GM12878 (cell line): ENCODE results near the gene HIF3A. TPM values are rescaled to one million over a fixed set of nuclear protein-coding genes. Genes with fewer than 3 reads are reported as not detected.

Experiments used
- ATAC-seq: fragments of 200-7000 bp; cut with Tn5 transposase; 3 replicates; pipeline ENCODE4 v1.9.1; 2020; ENCODE audit warnings: mild to moderate bottlenecking, moderate library complexity
- BruUV-seq: library from RNA; stranded (reverse); fragments of 400-500 nt; replicated peaks from 2 replicates; lab custom pipeline; 2021; lab: Mats Ljungman, UMichigan
- CTCF ChIA-PET: fragments of 300-600 bp; sonication (Branson Sonifier 250); formaldehyde crosslinking; extraction: SDS; loops from one replicate; lab custom pipeline; 2021; ENCODE audit warnings: inconsistent platforms; lab: Yijun Ruan, JAX
- POLR2A ChIA-PET: fragments of 350-600 bp; formaldehyde crosslinking; extraction: SDS; loops from one replicate; lab custom pipeline; 2021; ENCODE audit warnings: inconsistent platforms; lab: Charles Lee
- RAD21 ChIA-PET: fragments of 300-600 bp; sonication (Branson Sonifier 250); formaldehyde crosslinking; loops from one replicate; lab custom pipeline; 2023; ENCODE audit warnings: antibody characterized with exemption; ENCODE audit not compliant: unreplicated experiment; lab: Charles Lee
- SMC1A ChIA-PET: fragments of 300-600 bp; sonication (Branson Sonifier 250); formaldehyde crosslinking; loops from one replicate; lab custom pipeline; 2023; ENCODE audit not compliant: unreplicated experiment, uncharacterized antibody; lab: Charles Lee
- DNase-seq: peaks from one replicate; pipeline ENCODE4 v3.0.0-alpha.2; 2011; ENCODE audit warnings: low read depth, low spot score
- FAIRE-seq: peaks from 3 replicates; lab custom pipeline; 2011; peaks lifted over from hg19 to GRCh38; lab: Jason Lieb, UNC
- H2AFZ ChIP-seq: 2 replicates; pipeline ENCODE4 v1.6.0; 2011; ENCODE audit warnings: low read depth, low read length, control low read depth; ENCODE audit not compliant: control insufficient read depth
- H3K27ac ChIP-seq: 2 replicates; pipeline ENCODE4 v1.5.1; 2011; ENCODE audit warnings: control low read depth; ENCODE audit not compliant: control insufficient read depth, insufficient read depth
- H3K27me3 ChIP-seq, 2 experiments: replicated peaks in 1 of 2; 2 replicates each; pipeline versions ENCODE4 v1.6.0 to v1.6.1; 2011; ENCODE audit warnings: low read length in 1 of 2; ENCODE audit not compliant: control insufficient read depth in 2 of 2, insufficient read depth in 2 of 2
- H3K36me3 ChIP-seq, 2 experiments: 2 replicates each; pipeline ENCODE4 v1.5.1; 2011; ENCODE audit warnings: low read length in 1 of 2; ENCODE audit not compliant: control insufficient read depth in 2 of 2, insufficient read depth in 2 of 2
- H3K4me1 ChIP-seq: 2 replicates; pipeline ENCODE4 v1.6.1; 2011; ENCODE audit warnings: mild to moderate bottlenecking, low read length, moderate library complexity, mixed read lengths; ENCODE audit not compliant: control insufficient read depth, insufficient read depth
- H3K4me2 ChIP-seq: 2 replicates; pipeline ENCODE4 v1.6.0; 2011; ENCODE audit warnings: control low read depth; ENCODE audit not compliant: control insufficient read depth, insufficient read depth
- H3K4me3 ChIP-seq: fragments of 200-600 bp; sonication (generic); 2 replicates; pipeline ENCODE4 v1.5.1; 2016
- H3K79me2 ChIP-seq: 2 replicates; pipeline ENCODE4 v1.6.0; 2011; ENCODE audit warnings: low read length; ENCODE audit not compliant: control insufficient read depth, insufficient read depth
- H3K9ac ChIP-seq: 2 replicates; pipeline ENCODE4 v1.8.0; 2011; ENCODE audit warnings: low read length, control low read depth, mixed read lengths; ENCODE audit not compliant: control insufficient read depth, insufficient read depth
- H3K9me3 ChIP-seq: replicated peaks from 3 replicates; pipeline ENCODE4 v1.5.1; 2011; ENCODE audit warnings: mild to moderate bottlenecking, low read length; ENCODE audit not compliant: control insufficient read depth, insufficient read depth
- H4K20me1 ChIP-seq: 2 replicates; pipeline ENCODE4 v1.6.0; 2011; ENCODE audit not compliant: control insufficient read depth, insufficient read depth
- BACH1 ChIP-seq: fragments of 450-650 bp; IDR thresholded peaks from 2 replicates; pipeline ENCODE4 v1.6.1; 2017; ENCODE audit warnings: mild to moderate bottlenecking, borderline replicate concordance
- BCLAF1 ChIP-seq: fragments of 450-650 bp; IDR thresholded peaks from 2 replicates; pipeline ENCODE4 v1.6.1; 2017; ENCODE audit warnings: antibody characterized with exemption, mild to moderate bottlenecking, moderate library complexity
- CBX5 ChIP-seq: sonication (generic); IDR thresholded peaks from 2 replicates; pipeline ENCODE4 v1.6.1; 2016; ENCODE audit warnings: low read depth, moderate library complexity, mild to moderate bottlenecking, inconsistent platforms
- E2F8 ChIP-seq: fragments of 450-650 bp; IDR thresholded peaks from 2 replicates; pipeline ENCODE4 v1.6.1; 2018; ENCODE audit warnings: mild to moderate bottlenecking, low read depth, moderate library complexity; ENCODE audit not compliant: partially characterized antibody
- SP1 ChIP-seq: IDR thresholded peaks from one replicate; pipeline ENCODE4 v1.6.1; 2011; ENCODE audit warnings: low read depth, low read length
- SUZ12 ChIP-seq: fragments of 200-600 bp; sonication (generic); IDR thresholded peaks from one replicate; pipeline ENCODE4 v1.6.1; 2018; ENCODE audit warnings: antibody characterized with exemption, mild to moderate bottlenecking; ENCODE audit not compliant: unreplicated experiment
- TARDBP ChIP-seq: IDR thresholded peaks from 2 replicates; pipeline ENCODE4 v1.6.1; 2016; ENCODE audit warnings: borderline replicate concordance
- WGBS: methylation state at CpG from one replicate; pipeline ENCODE4 v1.1.6; 2016; ENCODE audit warnings: low lambda C conversion rate; ENCODE audit not compliant: insufficient replicate concordance, insufficient coverage; ENCODE audit errors: missing lambda C conversion rate; 5-methylcytosine and 5-hydroxymethylcytosine counted together
- in situ Hi-C: fragments of 300-500 bp; cut with MboI; formaldehyde crosslinking; loops from 9 replicates; pipeline ENCODE4 v1.14.3; 2018; ENCODE audit warnings: mixed read lengths
- intact Hi-C: fragments of 100-400 bp; cut with micrococcal nuclease; formaldehyde crosslinking; loops from one replicate; pipeline ENCODE4 v1.14.2; 2022; ENCODE audit not compliant: unreplicated experiment
- polyA plus RNA-seq, 11 experiments: library from polyadenylated mRNA; depleted of rRNA in 4 of 11; unstranded in 6 of 11; stranded (reverse) in 5 of 11; fragments of >200 nt; fragmentation: Nextera tagmentation in 4 of 11; fragmentation: Illumina TruSeq in 1 of 11; extraction: Ambion mirVana in 4 of 11; extraction: Trizol in 1 of 11; gene quantifications; 1 replicate in 1 of 11; 2 replicates in 10 of 11; pipeline versions ENCODE4 v1.2.1 to v1.2.3, GENCODE V29; 2011 to 2016; ENCODE audit warnings: inconsistent platforms in 2 of 11, missing spikeins in 2 of 11, low read depth in 1 of 11
- total RNA-seq, 4 experiments: library from RNA; depleted of rRNA in 3 of 4; stranded (reverse); fragments of >200 nt in 3 of 4; fragmentation: Illumina TruSeq in 1 of 4; extraction: Trizol in 1 of 4; gene quantifications; 2 replicates each; pipeline versions ENCODE4 v1.2.1 to v1.2.3, GENCODE V29; 2013 to 2021
- TF ChIP-seq, protein P1 (sequence below): IDR thresholded peaks from 2 replicates; pipeline ENCODE4 v1.6.1; 2012; ENCODE audit warnings: low read length, inconsistent platforms

HIF3A gene
- total and polyA plus RNA-seq, 10 of the 15 experiments (the other 5 are each of a cell fraction or from before 2014, with no cell fraction given), result 0.03 to 0.20 (median 0.06) TPM; not detected in 5

GRCh38 chr19:46321653-46322052 is 24.8 kb downstream of the HIF3A start:
- SMC1A ChIA-PET, result no interaction called here
- FAIRE-seq, result no peak

More at GRCh38 chr19:46321653-46322052, 24.8 kb downstream of the HIF3A start:
- no peaks in the 10 kb centered on the region for H3K4me1 ChIP-seq
- no peaks in the 10 kb centered on the region; a peak in 1 of 4 replicates for H3K27me3 ChIP-seq
- ATAC-seq, result no peak
- ChIA-PET CTCF (interaction anchor here (0.7 kb wide), 1 partner anchor 294 kb away, joined by 3 read pairs; no protein-coding TSS in a partner anchor), POLR2A (no interaction called here), RAD21 (no interaction called here)
- H4K20me1 ChIP-seq, result no peaks in the 10 kb centered on the region
- no peaks in the 10 kb centered on the region for H3K36me3 ChIP-seq
- 53% methylated on average over 8 of the region's 12 CpGs for WGBS
- peaks cover 1% of the 10 kb centered on the region; the same call in 1 of the 3 replicates for H3K9me3 ChIP-seq
- in situ Hi-C loops, result no loop called here
- H2AFZ ChIP-seq, result no peak overlapping the region
- no peaks in the 10 kb centered on the region for H3K79me2 ChIP-seq
- intact Hi-C loops, result no loop called here
- no peak overlapping the region for H3K4me2 ChIP-seq
- no peak overlapping the region for H3K9ac ChIP-seq
- no peak for TF ChIP-seq BACH1
- TF ChIP-seq E2F8, result no peak
- TF ChIP-seq BCLAF1, result no peak
- TF ChIP-seq, protein P1, sequence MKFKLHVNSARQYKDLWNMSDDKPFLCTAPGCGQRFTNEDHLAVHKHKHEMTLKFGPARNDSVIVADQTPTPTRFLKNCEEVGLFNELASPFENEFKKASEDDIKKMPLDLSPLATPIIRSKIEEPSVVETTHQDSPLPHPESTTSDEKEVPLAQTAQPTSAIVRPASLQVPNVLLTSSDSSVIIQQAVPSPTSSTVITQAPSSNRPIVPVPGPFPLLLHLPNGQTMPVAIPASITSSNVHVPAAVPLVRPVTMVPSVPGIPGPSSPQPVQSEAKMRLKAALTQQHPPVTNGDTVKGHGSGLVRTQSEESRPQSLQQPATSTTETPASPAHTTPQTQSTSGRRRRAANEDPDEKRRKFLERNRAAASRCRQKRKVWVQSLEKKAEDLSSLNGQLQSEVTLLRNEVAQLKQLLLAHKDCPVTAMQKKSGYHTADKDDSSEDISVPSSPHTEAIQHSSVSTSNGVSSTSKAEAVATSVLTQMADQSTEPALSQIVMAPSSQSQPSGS, result no peak
- TF ChIP-seq TARDBP, result no peak
- TF ChIP-seq CBX5, result no peak
- no peak for TF ChIP-seq SUZ12
- TF ChIP-seq SP1, result no peak
- H3K4me3 ChIP-seq, result no peak overlapping the region
- no peak overlapping the region for H3K27ac ChIP-seq
- DNase-seq, result no peak
- BruUV-seq, result no TSS peak
